Cortex of kidney (tissue), 1 donor: ENCODE data around the gene NEDD4L.

Source experiments
- DNase-seq: peaks from one replicate; lab custom pipeline; 2025; lab: John Stamatoyannopoulos, UW

NEDD4L gene

DNA sequence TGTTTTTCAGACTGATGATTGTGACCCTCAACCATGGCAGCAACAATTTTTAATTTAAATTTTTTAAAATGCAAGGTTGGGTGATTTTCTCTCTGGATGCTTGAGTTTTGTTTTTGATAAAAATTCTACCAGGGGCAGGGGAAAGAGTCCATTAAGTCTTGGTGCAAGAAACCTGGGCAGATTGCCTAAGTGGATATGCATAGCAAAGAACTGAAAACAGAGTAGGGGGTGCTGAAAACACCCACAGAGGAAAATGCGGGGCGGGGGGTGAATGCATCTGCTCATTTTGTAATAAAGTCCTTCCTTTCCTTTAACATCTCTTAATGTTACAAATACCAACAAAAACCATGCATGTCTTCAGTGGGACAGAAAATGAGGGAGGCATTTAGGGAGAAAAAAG lies 138.0 kb downstream of the NEDD4L start:
- no peak for DNase-seq

DNA sequence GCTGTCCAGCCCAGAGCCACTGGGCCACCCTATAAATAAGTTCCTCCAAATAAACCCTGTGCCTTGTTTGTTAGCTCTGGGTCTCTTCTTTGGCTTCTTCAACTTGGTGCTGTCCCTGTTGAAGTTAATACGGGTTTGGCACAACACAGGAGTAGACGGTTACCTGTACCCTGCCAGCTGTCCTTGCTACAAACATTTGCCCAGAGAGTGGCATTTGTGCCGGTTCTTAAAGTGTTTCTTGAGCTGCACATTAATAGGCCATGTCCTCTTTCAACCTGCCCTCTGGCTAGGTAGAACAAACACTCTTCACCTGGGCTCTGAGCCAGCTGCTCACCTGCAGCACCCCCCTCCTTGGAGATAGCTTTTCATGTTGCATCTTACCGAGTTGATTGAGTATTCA lies 139.2 kb downstream of the NEDD4L start:
- DNase-seq = no peak

DNA sequence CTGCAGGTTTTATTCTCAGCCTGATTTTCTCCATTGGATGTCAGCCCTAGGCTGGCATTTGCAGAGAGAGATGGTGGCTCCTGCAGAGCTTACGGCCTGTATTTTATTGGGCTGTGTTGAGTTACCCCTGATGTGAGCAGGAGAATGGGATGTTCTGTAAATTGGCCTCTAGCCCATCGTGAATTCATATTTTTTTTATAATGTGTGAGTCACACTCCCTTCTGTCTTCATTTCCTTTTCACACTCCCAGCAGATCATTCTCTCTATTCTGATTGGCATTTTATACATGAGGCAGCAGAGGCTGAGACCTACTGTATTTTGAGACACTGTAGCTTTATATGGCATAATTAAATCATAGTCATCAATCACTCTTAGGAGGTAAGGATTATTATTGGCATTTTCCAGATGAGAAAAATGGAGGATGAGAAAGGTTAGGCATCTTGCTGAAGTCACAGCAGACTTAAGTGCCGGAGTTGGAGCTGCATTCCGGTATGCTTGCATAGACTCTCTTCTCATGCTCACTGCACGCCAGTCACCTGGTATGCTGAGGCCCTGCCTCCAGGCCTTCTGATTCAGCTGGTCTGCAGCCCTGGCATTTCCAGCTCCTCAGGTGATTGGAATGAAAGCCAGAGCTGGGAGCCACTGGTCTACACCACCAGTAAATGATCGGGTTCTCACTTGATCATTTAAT lies 142.4 kb downstream of the NEDD4L start:
- no peak for DNase-seq

DNA sequence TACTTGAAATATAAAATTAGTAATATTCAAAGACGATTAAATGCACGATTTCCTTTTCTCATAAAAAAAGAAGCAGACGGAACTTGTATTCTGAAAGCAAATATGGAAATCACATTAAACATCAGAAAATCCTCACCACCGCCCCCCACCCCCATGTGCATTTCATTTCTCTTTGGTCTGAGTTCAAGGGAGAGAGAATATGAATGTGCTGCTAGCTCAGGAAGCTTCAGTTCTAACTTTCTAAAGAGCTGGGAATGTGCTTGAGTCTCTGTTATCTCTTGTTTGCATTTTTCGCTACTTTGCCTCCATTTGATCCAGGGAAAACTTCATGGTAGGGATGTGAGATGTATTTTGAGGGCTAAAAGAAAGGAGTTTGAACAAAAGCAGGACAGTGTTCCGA lies 143.6 kb downstream of the NEDD4L start:
- no peak for DNase-seq

DNA sequence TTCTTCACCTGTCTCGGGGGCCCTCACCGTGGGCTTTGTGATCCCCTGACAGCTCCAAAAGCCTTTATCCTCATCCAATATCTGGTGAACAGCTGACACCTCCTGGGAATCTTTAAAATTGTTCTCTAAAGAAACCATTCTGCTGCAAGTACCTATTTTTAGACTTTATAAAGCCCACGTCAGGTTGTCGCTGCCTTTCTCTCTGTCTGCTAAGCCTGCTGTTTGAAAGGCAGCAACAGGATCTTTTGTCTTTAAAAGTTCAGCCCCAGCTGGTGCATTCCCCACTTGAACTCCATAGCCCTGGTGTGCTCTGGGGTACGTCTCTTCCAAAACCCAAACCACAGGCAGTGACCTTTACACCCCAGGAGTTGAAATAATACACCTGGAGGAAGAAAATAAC lies 145.0 kb downstream of the NEDD4L start:
- DNase-seq = no peak

DNA sequence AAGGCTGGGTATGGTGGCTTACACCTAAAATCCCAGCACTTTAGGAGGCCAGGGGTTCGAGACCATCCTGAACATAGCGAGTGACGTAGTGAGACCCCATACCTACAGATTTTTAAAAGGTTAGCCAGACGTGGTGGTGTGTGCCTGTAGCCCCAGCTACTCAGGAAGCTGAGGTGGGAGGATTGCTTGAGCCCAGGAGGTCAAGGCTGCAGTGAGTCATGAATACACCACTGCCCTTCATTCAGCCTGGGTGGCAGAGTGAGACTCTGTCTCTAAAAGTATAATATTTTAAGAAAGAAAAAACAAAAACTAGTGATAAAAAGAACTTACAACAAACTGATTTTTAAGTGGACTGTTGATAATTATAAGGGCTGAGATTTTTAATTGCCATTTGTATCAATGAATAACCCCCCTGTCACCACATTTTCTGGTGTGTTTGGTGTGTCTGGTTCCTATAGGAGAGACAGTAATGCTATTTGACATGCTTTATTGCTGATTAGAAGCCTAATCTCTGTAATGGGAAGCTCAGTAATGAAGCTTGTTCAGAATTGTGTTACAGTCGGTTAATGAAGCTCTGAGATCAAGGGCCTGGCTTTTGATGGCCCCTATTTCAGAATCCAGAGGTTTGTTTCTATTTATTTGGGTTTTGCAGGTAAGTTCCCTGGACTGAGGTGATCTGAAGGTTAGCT lies 147.0 kb downstream of the NEDD4L start:
- DNase-seq = no peak

DNA sequence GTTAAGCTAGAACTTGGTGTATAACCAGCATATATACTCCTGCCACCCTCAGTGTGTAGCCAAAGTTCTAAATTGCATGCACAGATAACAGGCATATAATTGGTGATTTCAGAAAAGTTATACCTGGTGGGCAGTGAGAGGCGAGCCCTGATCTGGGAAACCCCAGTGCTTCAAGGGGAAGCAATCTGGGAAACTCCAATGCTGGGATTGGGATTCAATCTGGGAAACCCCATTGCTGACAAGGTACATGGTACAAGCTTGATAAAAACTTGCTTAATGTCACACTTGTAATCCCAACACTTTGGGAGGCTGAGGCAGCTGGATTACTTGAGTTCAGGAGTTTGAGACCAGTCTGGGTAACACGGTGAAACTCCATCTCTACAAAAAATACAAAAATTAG lies 147.6 kb downstream of the NEDD4L start:
- no peak for DNase-seq

DNA sequence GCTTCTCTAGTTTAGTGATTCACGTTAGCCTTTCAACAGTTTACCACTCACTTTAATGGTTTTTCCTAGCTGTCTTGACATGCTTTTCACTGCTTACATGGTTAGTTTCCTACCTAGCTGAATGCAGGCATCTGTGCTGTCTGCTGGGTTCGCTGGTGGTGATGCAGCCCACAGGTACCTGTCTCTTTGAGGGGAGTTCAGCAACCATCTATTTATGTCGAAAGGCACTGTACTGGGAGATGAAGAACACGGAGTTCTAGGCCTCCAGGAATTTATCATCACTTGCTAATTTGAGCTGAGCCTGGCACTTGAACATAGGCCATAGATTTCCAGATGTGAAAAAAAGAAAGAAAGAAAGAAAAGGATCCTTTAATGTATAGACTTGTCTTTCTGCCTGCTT lies 148.5 kb downstream of the NEDD4L start:
- DNase-seq = no peak

DNA sequence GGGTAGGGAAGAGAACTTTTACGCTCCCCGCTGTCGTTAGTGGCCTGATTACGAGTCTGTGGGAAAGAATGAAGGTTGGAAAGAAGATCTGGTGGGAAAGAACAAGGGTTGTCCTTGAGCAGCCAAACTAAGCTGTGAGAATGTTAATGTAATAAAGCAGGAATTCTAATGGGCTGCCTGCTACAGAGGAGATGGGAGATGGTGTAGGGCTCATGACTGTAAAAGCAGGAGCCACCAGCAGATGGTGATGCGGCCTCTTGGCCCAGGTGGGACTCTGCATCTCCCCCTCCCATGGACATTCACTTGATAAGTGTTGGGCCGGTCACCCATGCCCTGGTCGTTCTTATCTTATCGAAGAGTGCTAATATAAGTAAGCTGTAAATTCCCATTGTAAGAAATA lies 150.0 kb downstream of the NEDD4L start:
- DNase-seq = no peak

DNA sequence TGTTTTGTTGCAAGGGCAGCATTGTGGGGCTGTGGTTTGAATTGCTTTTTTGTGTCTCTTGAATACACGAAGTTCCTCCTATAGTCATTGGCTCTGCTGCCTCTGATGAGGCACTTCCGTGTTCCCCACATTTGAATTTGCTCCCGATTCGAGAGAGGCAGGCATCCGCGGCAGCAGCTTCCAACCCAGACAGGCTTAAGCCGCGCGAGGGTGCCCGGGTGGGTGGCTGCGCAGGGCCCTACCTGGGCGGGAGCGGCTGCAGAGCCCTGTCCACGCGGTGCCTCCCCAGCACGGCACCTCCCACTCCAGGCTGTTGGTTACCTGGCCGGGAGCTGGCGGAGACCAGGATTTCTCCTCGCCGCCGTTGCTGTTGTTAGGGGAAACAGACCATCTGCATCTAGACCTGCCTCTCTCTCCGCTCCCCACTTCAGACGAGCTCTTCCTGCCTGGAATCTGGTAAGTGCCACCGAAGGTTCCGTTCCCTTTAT lies 151.3 kb downstream of the NEDD4L start:
- DNase-seq = no peak

DNA sequence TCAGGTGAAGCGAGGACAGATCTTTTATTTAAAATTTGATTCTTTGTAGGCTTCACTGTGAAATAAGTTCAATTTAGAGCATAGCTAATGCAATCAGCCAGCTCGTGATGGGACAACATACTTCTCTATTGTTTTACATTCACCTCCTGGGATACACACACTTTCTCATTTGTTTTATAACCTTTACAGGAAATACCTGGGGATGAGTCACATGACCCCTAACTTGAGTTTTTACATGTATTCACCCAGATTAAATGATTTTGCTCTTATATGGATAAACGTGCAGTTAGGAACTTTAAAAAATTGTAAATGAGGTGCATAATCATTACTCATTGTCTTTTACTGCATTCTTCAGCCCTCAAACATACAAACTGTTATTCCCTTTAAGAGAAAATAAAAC lies 152.1 kb downstream of the NEDD4L start:
- DNase-seq = no peak

DNA sequence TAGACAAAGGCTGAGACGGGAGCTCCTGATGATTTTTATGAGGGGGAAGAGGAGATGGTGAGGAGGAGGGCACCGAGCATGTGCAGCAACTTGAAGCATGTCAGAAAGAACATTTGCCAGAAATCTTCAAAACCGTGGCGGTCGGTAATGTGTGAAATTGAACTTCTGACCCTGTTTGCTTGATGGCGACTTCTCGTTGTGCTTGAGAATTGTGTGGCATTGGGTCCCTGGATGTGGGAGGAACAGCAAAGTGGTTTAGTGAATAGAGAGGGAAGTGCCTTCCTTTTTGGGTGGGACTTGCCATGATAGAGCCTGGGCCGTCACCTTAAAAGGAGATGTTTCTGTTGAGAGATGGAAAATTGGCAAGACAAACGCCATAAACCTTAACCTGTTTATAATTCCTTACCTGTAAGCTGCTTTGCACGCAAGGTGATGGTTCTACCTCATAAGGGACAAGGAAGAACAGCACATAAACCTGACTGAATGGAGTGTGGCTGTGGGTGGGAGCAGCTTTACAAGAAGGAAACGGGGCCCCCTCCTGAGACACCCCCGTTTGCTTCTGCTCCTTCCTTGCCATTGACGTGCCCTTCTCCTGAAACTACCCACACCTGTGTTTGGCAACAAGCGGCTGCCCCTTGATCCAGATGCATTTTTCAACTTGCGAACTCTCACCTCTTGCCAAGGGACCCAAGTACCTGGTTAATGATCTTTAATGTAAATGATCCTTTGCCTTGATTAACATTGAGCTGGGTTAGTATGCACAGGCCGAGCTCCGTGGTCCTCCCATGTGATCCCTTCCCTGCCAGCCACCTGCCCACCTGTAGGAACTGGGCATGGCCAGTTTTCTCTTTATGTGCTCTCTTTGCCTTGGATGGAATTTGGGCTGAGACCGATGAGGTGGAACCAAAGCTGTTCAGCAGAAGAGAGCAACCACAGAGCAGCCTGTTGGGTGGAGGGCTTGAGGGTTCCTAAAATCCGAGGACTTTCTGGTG lies 153.2 kb downstream of the NEDD4L start:
- no peak for DNase-seq

DNA sequence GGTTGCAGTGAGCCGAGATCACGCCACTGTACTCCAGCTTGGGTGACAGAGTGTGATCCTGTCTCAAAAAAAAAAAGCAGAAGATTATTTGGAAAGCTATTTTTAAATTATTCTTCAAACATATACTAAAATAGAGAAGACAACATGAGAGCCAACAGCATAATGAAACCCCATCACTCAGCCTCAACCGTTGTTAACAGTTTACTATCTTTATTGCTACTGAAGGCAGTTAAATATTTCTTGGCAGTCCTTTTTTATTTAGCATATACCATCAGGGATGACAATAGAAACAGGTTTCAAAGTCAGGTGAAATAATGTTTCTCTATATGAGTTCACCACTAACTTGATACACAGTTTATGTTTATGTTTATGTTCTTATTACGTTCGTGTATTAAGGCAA lies 157.2 kb downstream of the NEDD4L start:
- no peak for DNase-seq

DNA sequence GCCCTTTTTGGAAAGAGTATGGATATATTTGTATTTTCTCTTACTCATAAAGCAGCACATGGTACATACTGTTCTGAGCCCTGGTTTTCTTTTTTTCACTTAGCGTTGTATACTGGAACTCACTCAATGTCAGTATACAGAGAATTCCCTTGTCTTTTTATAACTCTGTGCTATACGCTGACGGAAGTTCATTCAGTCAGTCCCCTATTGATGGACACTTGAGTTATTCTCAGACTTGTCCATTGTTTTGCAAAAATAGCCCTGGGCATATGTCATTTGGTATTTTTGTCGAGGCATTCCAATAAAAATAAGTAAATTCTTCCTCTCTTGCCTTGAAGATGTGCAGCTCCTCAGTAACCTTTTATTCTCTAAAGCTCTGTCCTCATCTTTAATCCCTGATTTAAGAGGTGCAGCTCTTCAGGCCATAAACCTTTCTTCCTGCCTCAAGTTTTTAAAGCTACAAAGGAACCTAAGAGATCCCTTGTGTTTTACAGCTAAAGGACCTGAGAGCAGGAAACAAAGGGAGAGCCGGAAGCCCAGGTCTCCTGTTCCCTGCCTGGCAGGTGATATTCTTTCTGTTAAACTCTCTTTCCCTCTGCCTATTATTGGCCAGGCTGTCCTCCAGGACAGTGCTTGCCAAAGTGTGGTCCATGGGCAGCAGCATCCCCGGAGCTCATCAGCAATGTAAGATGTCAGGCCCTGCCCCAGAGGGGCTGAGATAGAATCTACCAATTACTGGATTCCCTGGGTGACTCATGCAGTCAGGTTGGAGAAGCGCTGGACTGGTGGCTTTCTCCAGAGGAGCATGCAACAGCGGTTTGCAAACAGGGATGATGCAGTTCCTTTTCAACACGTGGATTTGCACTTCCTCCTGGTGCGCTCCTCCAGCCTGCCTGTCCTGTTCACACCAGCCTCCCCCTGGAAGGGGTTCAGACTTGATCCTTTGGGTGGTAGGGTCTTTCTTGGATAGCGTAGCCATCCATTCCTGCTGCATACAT lies 158.0 kb downstream of the NEDD4L start:
- DNase-seq = no peak

DNA sequence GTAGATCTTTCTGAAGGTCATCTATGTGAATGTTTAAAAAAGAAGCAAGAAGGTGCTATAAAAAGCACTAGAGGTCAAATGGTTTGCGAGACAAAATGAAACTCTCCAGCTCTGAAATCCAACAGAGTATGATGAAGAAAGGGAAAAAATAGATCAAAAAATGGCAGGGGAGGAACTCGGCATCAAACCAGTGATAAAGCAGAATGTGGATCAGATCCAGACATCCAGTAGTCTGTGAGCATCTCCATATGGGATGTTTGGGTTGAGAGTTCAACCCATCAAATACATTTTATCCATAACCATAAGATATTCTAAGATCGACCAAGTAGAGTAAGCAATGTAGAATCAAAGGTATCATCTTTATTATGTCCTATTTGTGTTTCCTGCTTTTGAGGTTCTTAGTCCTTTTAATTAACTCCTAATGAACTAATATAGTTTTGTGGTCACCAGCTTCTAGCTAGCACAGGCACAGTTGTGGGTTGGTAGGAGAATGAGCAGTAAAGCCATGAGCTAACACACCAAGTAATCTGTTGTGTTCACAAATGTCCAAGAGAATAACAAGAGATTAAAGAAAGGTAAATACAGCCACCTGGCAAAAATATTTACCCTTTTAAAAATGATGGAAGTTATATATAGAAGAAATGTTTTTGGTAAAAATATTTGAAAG lies 160.9 kb downstream of the NEDD4L start:
- no peak for DNase-seq

DNA sequence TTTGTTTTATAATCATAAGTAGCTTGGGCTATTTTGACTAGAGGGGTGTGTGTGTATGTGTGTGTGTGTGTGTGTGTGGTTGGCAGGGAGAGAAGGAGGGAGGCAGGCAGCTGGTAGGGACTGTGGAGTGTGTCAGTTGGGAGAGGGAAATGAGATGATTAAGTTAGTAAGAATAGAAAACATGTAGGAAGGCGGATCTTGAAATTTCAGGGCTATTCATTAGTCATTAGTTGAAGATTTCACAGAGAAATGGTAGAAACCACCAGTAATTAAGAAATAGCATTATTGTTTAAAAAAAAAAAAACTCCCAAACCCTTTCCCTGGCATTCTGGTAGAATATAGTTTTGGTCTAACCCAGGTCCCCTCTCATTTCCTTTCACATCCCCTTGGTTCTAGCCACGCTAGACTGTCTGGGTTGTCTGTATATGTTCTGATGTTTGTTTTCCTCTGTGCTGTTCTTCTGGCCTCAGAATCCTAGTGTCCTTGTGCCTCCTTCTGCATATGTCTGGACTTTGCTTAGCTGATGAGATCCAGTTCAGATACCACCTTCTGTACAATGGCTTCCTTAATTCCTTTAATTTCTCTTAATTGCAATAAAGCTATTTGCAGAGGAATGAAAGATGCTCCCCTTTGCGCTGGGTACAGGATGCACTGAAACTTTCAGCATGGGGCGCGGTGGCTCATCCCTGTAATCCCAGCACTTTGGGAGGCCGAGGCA lies 161.6 kb downstream of the NEDD4L start:
- no peak for DNase-seq

DNA sequence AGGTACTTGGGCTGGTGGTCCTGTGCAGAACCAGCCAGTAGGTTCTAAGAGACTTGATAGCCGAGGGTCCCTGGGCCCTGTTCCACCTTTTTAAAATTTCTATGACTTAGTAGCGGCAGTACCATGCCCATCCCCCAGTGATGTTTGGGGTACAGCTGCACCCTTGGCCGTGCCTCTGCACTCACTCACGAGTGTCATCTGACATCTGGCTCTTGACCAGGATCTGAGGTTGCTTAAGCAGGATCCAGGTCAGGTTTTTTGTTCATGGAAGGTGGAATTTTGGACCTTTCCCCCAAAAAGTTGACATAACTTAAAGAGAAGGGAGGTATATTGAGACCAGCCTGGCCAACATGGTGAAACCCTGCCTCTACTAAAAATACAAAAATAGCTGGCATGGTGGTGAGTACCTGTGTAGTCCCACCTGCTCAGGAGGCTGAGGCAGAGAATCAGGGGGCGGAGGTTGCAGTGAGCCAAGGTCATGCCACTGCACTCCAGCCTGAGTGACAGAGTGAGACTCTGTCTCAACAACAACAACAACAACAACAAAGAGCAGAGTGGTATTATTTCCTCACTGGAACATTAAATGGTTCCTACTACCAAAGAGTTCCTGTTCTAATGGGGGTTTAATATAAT lies 163.6 kb downstream of the NEDD4L start:
- DNase-seq = no peak

DNA sequence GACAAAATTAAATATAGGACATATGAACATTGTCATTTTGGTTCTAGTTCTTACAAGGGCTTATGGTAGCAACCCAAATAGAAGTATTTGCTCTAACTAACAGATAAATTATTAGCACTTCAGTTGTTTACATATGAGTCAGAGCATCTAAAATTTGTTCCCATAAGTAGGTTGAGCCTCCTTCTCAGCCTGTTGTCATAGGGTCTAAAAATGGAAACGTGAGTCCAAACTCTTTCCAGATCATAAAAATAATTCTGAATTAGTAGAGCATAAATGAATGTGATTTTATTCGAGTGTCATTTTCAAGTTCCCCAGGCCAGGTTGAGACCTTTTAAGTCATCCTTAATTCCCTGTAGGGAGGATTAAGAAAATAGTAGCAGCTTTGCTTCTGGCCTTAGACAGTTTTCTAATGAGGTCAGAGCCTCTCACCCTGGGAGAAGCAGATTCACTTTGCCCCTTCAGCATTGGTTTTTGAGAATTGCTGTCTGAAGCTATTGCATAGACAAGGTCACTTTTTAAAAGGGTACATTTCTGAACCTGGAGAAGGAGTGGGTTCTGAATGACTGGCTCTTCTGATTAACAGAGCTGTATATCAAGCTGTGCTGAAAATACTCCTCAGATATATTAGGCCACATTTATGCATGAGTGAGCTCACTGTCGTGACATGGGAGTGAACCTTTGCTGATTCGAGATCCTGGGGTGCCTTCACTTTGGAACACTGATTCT lies 164.3 kb downstream of the NEDD4L start:
- no peak for DNase-seq

DNA sequence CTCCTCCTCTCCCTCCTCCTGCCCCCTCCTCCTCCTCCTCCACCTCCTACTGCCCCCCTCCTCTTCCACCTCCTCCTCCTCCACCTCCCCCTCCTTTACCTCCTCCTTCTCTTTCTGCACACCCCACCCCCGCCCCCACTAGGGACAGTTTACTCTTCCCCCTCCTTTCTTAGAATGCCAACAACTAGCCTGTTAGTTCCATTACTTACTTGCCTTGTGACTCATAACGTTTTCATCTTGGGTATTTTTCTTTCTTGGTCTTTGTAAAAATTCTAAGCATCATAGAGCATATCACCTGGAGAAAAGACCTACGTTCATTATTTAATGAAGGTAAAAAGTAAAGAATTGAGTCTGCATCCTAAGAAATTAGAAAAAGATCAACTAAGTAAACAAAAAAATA lies 165.3 kb downstream of the NEDD4L start:
- DNase-seq = no peak
